ENCODE data around the gene LTB4R. TPM values are rescaled to one million over a fixed set of nuclear protein-coding genes. Genes with fewer than 3 reads are reported as not detected.

The LTB4R gene
- polyA plus RNA-seq, 1 experiment: 0.98 TPM

- ChIA-PET POLR2A (no interaction called here), CTCF (interaction anchor here (4.3 to 21.9 kb wide), 3 partner anchors 22 to 104 kb away, joined by 29 to 712 read pairs (median 65); partner anchors contain the start of genes CBLN3, CIDEB and KHNYN)
- H3K27ac ChIP-seq (ENCODE audit: low read depth, low read length): no peak overlapping the region
- H3K4me3 ChIP-seq (ENCODE audit: low read depth, low read length): no peak overlapping the region
- no peak for TF ChIP-seq CTCF (IDR thresholded peaks at IDR 0.05; ENCODE audit: low read depth, low read length)
- peaks cover 34% of the 10 kb centered on the region for H3K27me3 ChIP-seq (ENCODE audit: control insufficient read depth, insufficient read depth, low read length)
- DNase-seq (ENCODE audit: low read depth, low spot score): no peak
- no peaks in the 10 kb centered on the region; the same call in 1 of the 2 replicates for H3K9me3 ChIP-seq (ENCODE audit: control insufficient read depth, insufficient read depth, low read length)
Measured at GRCh38 chr14:24329736-24330135, 18.4 kb downstream of the LTB4R start.

GRCh38 chr14:24330973-24331674 is 19.8 kb downstream of the LTB4R start:
- POLR2A ChIA-PET: interaction anchor here (0.6 kb wide), 1 partner anchor 85 kb away, joined by 7 read pairs; no protein-coding TSS in a partner anchor
- CTCF ChIA-PET: interaction anchor here (1.5 to 21.9 kb wide), 6 partner anchors 22 to 102 kb away, joined by 5 to 712 read pairs (median 43); partner anchors contain the start of genes CBLN3, CIDEB, KHNYN and LTB4R2
- no peak for DNase-seq (ENCODE audit: low read depth, low spot score)
- Histone ChIP-seq H3K4me3 (ENCODE audit: low read depth, low read length) (no peak overlapping the region), H3K9me3 (ENCODE audit: control insufficient read depth, insufficient read depth, low read length) (no peaks in the 10 kb centered on the region; the same call in 1 of the 2 replicates), H3K27me3 (ENCODE audit: control insufficient read depth, insufficient read depth, low read length) (peaks cover 41% of the 10 kb centered on the region), H3K27ac (ENCODE audit: low read depth, low read length) (no peak overlapping the region)
- no peak for TF ChIP-seq CTCF (IDR thresholded peaks at IDR 0.05; ENCODE audit: low read depth, low read length)

- Histone ChIP-seq H3K4me3 (ENCODE audit: low read depth, low read length) (no peak overlapping the region), H3K9me3 (ENCODE audit: control insufficient read depth, insufficient read depth, low read length) (no peaks in the 10 kb centered on the region; the same call in 1 of the 2 replicates), H3K27ac (ENCODE audit: low read depth, low read length) (no peak overlapping the region), H3K27me3 (ENCODE audit: control insufficient read depth, insufficient read depth, low read length) (peaks cover 46% of the 10 kb centered on the region)
- DNase-seq (ENCODE audit: low read depth, low spot score): no peak
- ChIA-PET CTCF (interaction anchor here (0.7 to 21.9 kb wide), 14 partner anchors 10 to 110 kb away, joined by 3 to 712 read pairs (median 27); partner anchors contain the start of genes CBLN3, CIDEB, KHNYN and LTB4R2), POLR2A (interaction anchor here (2.5 kb wide), 1 partner anchor 105 kb away, joined by 13 read pairs; no protein-coding TSS in a partner anchor)
- no peak for TF ChIP-seq CTCF (IDR thresholded peaks at IDR 0.05; ENCODE audit: low read depth, low read length)
Measured at GRCh38 chr14:24331731-24332267, 20.5 kb downstream of the LTB4R start.

- no peaks in the 10 kb centered on the region; the same call in 1 of the 2 replicates for H3K9me3 ChIP-seq (ENCODE audit: control insufficient read depth, insufficient read depth, low read length)
- DNase-seq (ENCODE audit: low read depth, low spot score): no peak
- CTCF ChIA-PET: interaction anchor here (0.6 to 21.9 kb wide), 32 partner anchors 8 to 290 kb away, joined by 3 to 712 read pairs (median 12); partner anchors contain the start of genes CBLN3, CIDEB, KHNYN and LTB4R2
- POLR2A ChIA-PET: interaction anchor here (1.4 to 2.5 kb wide), 4 partner anchors 86 to 105 kb away, joined by 3 to 17 read pairs (median 10); partner anchors contain the start of gene KHNYN
- H3K27ac ChIP-seq (ENCODE audit: low read depth, low read length): no peak overlapping the region
- TF ChIP-seq CTCF (IDR thresholded peaks at IDR 0.05; ENCODE audit: low read depth, low read length): peak; percentile 76
- H3K27me3 ChIP-seq (ENCODE audit: control insufficient read depth, insufficient read depth, low read length): peaks cover 49% of the 10 kb centered on the region
- H3K4me3 ChIP-seq (ENCODE audit: low read depth, low read length): peak overlapping the region; percentile 40
Measured at GRCh38 chr14:24332268-24332993, 21.1 kb downstream of the LTB4R start.
